GM19438 (cell line): ENCODE results near the gene SETD3.
"Not testable (repeated sequence)": the region's sequence is repeated elsewhere in the genome, so short reads cannot be mapped to it uniquely, and the experiment has no call there.

ENCODE experiments used
- ATAC-seq: cut with Tn5 transposase; IDR thresholded peaks from one replicate; pipeline ENCODE4 v1.9.1; 2021; ENCODE audit warnings: low read depth; ENCODE audit not compliant: unreplicated experiment

SETD3 gene

DNA sequence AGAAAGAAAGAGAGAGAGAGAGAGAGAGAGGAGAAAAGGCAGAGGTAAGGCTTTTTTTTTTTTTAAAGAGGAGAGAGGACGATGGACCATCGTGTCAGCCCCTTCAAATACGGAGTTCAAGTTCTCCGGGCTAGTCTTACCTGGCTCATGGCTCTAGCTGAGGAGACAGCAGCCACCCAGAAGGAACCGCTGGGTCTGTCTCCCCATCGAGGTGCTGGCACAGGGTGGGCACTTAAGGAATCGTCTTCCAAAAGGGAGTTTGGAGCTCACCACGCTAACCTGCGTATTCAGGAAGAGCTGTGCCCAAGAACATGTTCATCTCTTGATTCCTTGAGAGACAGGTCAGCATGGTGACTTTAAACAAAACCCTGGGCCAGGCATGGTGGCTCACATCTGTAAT lies 102.7 kb downstream of the SETD3 start:
- ATAC-seq, result no peak

- no peak for ATAC-seq
These were observed 105.7 kb downstream of the SETD3 start for GRCh38 chr14:99374964-99375363.

GRCh38 chr14:99363616-99364290 lies 116.9 kb downstream of the SETD3 start:
- no peak for ATAC-seq

DNA sequence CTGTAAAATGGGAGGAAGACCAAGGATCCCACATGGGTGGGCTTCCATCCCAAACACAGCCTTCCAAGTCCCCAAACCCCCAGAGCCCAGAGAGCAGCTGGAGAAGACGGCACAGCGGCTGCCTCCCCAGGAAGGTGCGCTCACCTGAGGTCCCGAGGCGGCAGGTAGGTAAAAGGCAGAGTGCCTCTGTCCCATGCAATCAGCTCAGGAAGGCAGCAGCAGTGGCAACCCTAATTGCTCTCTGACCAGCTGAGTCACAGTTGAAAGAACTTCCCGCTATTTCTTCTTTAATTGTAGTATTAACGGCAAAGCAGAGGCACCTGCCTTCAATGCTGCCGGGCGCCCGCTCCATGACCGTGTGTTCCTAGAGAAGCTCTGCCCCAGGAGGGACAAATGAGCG lies 117.6 kb downstream of the SETD3 start:
- no peak for ATAC-seq

- no peak for ATAC-seq
These were observed 119.0 kb downstream of the SETD3 start for GRCh38 chr14:99361596-99362215.

GRCh38 chr14:99360774-99361595 lies 119.7 kb downstream of the SETD3 start:
- no peak for ATAC-seq

- ATAC-seq, result no peak
These were observed 120.8 kb downstream of the SETD3 start for GRCh38 chr14:99359906-99360305.

DNA sequence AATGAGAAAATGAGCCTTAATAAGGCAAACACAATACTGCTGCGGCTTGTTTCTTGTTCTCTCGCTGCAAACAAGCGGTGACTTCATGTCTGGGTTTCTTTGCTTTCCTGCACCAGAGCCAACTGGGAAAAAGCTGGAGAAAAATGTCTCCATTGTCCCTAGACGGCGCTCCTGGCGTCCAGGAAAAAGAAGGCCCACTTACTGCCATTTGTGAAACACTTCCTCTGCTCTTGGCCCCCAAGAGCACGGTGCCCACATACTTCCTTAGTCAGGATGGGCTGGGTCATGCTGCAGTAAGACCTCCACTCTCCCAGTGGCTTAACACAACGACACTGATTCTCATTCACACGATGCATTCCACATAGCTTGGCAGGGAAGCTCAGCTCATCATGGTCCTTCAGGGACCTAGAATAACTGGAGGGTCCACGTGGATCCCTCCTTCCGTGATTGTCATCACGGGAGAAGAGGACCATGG lies 122.7 kb downstream of the SETD3 start:
- no peak for ATAC-seq

GRCh38 chr14:99357151-99357915 lies 123.3 kb downstream of the SETD3 start:
- ATAC-seq, result no peak

GRCh38 chr14:99356031-99356608 lies 124.5 kb downstream of the SETD3 start:
- ATAC-seq, result no peak

DNA sequence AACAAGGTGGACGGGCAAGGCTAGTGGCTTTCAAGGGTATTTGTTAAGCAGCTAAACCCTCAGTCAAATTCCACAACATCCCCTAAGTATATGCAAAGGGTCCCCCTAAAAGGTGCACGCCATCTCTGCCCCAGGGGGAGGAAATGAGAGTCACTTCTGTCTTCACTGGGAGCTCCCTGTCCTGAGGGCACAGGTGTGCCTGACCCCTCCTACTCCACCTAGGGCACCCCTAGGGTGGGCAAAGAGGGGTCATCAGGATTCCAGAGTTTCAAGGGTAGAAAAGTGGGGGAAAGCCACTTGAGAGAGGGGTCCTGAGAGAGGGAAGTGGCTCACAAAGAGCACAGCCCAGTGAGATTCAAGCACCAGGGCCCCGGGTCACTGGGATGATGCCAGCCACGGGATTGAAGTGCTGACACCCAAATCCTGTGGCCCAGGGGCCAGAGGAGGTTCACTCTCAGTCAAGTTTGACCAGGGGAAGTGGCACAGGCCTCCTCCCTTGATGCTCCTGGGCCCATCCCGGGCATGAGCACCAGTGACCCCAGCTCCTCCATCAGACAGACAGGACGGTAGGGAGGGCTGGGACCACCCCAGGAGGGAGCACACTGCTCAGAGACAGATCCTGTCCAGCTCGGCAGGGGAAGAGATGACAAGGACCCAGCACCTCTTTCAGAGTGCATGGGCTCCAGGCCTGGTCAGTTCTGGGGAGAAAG lies 126.3 kb downstream of the SETD3 start:
- no peak for ATAC-seq

- no peak for ATAC-seq
These were observed 127.9 kb downstream of the SETD3 start for GRCh38 chr14:99352688-99353280.

DNA sequence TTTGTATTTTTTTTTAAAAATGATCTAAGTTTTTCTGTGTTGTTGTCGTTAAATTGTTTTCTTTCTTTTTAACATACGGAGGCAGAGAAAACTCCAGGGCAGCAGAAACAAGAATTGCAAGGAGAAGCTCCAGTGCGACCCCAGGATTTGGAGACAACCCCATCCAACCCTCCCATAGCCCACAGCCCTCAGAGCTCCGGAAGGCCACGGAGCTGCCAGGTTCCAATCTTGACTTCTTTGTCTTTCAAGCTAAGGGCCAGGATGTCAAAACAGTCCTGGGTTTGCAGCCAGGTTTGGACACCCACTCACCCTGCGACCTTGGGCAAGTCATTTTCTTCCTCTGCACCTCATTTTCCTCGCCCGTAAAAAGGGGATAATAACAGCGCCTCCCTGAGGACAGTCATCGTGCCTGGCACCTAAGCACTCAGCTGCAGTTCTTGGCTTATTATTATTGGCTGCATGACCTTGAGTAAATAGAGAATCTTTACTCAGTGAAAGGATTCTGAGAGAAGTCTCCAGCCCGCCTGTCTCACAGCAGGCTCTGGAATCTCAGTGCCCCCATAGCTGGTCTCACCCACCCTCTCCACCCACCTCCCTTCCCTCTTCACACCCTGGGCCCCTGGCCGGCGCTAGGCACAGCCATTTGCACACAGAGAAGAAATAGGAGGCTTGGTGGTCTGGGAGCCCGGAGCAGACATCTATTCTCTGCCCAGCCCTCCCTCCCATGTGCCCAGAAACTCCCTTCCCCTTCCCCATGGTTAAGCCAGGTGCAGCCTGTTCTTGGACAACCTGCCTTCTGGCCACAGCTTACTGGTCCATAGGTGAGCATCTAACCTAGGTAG lies 129.3 kb downstream of the SETD3 start:
- no peak for ATAC-seq

- no peak for ATAC-seq
These were observed 129.9 kb downstream of the SETD3 start for GRCh38 chr14:99350751-99351150.

- no peak for ATAC-seq
These were observed 130.8 kb downstream of the SETD3 start for GRCh38 chr14:99349721-99350495.

GRCh38 chr14:99348816-99349614 lies 131.6 kb downstream of the SETD3 start:
- ATAC-seq, result no peak

GRCh38 chr14:99348231-99348630 lies 132.4 kb downstream of the SETD3 start:
- ATAC-seq, result not testable (repeated sequence)
